ENCODE data around the gene TTC1. TPM values are rescaled to one million over a fixed set of nuclear protein-coding genes. Genes with fewer than 3 reads are reported as not detected.

TTC1 gene
- total RNA-seq, 1 donor from 2014 or later, result 49.9 TPM

- H3K4me3 Mint-ChIP-seq (ENCODE audit: unreplicated experiment), result no peak overlapping the region
- peaks cover 2% of the 10 kb centered on the region for H3K4me1 Mint-ChIP-seq (ENCODE audit: unreplicated experiment)
- H3K9me3 Mint-ChIP-seq (ENCODE audit: unreplicated experiment), result no peaks in the 10 kb centered on the region
- no peaks in the 10 kb centered on the region for H3K27me3 Mint-ChIP-seq (ENCODE audit: unreplicated experiment)
- no peak for TF ChIP-seq CTCF (IDR thresholded peaks at IDR 0.05)
- H3K27ac Mint-ChIP-seq (ENCODE audit: unreplicated experiment), result no peak overlapping the region
- peaks cover 41% of the 10 kb centered on the region for H3K36me3 Mint-ChIP-seq (ENCODE audit: unreplicated experiment)
- no peak for DNase-seq (ENCODE audit: extremely low spot score, unreplicated experiment)
Observed at GRCh38 chr5:160030631-160031377, 21.9 kb downstream of the TTC1 start.

GRCh38 chr5:160033546-160034252 is 24.8 kb downstream of the TTC1 start:
- H3K9me3 Mint-ChIP-seq (ENCODE audit: unreplicated experiment), result no peaks in the 10 kb centered on the region
- no peak for DNase-seq (ENCODE audit: extremely low spot score, unreplicated experiment)
- no peak for TF ChIP-seq CTCF (IDR thresholded peaks at IDR 0.05)
- H3K4me1 Mint-ChIP-seq (ENCODE audit: unreplicated experiment), result peaks cover 2% of the 10 kb centered on the region
- H3K27ac Mint-ChIP-seq (ENCODE audit: unreplicated experiment), result no peak overlapping the region
- no peak overlapping the region for H3K4me3 Mint-ChIP-seq (ENCODE audit: unreplicated experiment)
- peaks cover 50% of the 10 kb centered on the region for H3K36me3 Mint-ChIP-seq (ENCODE audit: unreplicated experiment)
- H3K27me3 Mint-ChIP-seq (ENCODE audit: unreplicated experiment), result no peaks in the 10 kb centered on the region

GRCh38 chr5:160036243-160036642 is 27.3 kb downstream of the TTC1 start:
- Mint-ChIP-seq H3K27ac (ENCODE audit: unreplicated experiment) (no peak overlapping the region), H3K27me3 (ENCODE audit: unreplicated experiment) (no peaks in the 10 kb centered on the region), H3K36me3 (ENCODE audit: unreplicated experiment) (peaks cover 37% of the 10 kb centered on the region), H3K4me1 (ENCODE audit: unreplicated experiment) (no peaks in the 10 kb centered on the region), H3K9me3 (ENCODE audit: unreplicated experiment) (no peaks in the 10 kb centered on the region), H3K4me3 (ENCODE audit: unreplicated experiment) (no peak overlapping the region)
- DNase-seq (ENCODE audit: extremely low spot score, unreplicated experiment), result no peak
- TF ChIP-seq CTCF (IDR thresholded peaks at IDR 0.05), result no peak

- no peaks in the 10 kb centered on the region for H3K27me3 Mint-ChIP-seq (ENCODE audit: unreplicated experiment)
- no peak for TF ChIP-seq CTCF (IDR thresholded peaks at IDR 0.05)
- H3K27ac Mint-ChIP-seq (ENCODE audit: unreplicated experiment), result no peak overlapping the region
- H3K9me3 Mint-ChIP-seq (ENCODE audit: unreplicated experiment), result no peaks in the 10 kb centered on the region
- peaks cover 36% of the 10 kb centered on the region for H3K36me3 Mint-ChIP-seq (ENCODE audit: unreplicated experiment)
- no peak overlapping the region for H3K4me3 Mint-ChIP-seq (ENCODE audit: unreplicated experiment)
- H3K4me1 Mint-ChIP-seq (ENCODE audit: unreplicated experiment), result no peaks in the 10 kb centered on the region
- DNase-seq (ENCODE audit: extremely low spot score, unreplicated experiment), result no peak
Observed at GRCh38 chr5:160036884-160037283, 27.9 kb downstream of the TTC1 start.

GRCh38 chr5:160039810-160040470 is 31.0 kb downstream of the TTC1 start:
- H3K27ac Mint-ChIP-seq (ENCODE audit: unreplicated experiment), result no peak overlapping the region
- H3K27me3 Mint-ChIP-seq (ENCODE audit: unreplicated experiment), result no peaks in the 10 kb centered on the region
- no peak overlapping the region for H3K4me3 Mint-ChIP-seq (ENCODE audit: unreplicated experiment)
- DNase-seq (ENCODE audit: extremely low spot score, unreplicated experiment), result no peak
- H3K9me3 Mint-ChIP-seq (ENCODE audit: unreplicated experiment), result no peaks in the 10 kb centered on the region
- peaks cover 3% of the 10 kb centered on the region for H3K4me1 Mint-ChIP-seq (ENCODE audit: unreplicated experiment)
- no peak for TF ChIP-seq CTCF (IDR thresholded peaks at IDR 0.05)
- H3K36me3 Mint-ChIP-seq (ENCODE audit: unreplicated experiment), result peaks cover 41% of the 10 kb centered on the region

Measured in osteocyte (in vitro differentiated cells).